ENCODE data around the gene ARHGAP6. TPM values are rescaled to one million over a fixed set of nuclear protein-coding genes. Genes with fewer than 3 reads are reported as not detected.

Gene ARHGAP6
- total and polyA plus RNA-seq, 9 of the 15 experiments (the other 6 are each of a cell fraction or from before 2014, with no cell fraction given), result 12.5 to 63.6 (median 41.8) TPM

DNA sequence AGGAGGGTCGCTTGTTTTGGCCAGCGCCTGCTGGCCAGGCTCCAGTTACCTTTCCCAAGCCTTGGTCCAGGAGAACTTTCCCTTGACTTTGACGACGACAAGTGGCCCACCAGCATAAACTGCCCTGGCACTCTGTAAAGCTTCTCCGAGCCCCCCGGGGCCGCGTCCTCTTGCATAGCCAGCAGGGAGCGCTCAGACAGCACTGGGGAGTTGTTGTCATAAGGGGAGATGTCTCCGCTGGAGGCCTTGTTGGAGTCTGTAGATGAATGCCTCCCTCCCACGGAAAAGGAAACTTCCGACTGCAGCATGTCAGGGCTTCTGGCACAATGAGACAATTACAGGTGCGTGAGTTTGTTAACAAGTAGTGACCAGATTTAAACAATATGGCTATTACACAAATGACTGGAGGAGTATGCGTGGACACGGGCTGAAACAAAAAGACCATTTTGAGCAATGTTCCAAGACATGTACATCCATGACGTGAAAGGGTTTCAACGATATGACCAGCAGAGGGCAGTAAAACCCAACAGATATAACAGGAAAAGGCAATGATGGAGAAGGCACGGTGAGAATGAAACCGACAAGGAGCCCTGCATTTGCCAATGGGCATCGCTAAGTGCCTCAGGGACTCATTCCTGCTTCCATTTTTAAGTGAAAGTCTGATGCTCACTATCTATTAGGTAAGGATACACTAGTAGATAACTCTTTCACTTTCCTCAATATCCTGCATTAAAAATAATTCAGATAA lies 521.6 kb downstream of the ARHGAP6 start (continued):
- no peak for TF ChIP-seq ELF2 (CRISPR knock-in tag; IDR thresholded peaks at IDR 0.05)

DNA sequence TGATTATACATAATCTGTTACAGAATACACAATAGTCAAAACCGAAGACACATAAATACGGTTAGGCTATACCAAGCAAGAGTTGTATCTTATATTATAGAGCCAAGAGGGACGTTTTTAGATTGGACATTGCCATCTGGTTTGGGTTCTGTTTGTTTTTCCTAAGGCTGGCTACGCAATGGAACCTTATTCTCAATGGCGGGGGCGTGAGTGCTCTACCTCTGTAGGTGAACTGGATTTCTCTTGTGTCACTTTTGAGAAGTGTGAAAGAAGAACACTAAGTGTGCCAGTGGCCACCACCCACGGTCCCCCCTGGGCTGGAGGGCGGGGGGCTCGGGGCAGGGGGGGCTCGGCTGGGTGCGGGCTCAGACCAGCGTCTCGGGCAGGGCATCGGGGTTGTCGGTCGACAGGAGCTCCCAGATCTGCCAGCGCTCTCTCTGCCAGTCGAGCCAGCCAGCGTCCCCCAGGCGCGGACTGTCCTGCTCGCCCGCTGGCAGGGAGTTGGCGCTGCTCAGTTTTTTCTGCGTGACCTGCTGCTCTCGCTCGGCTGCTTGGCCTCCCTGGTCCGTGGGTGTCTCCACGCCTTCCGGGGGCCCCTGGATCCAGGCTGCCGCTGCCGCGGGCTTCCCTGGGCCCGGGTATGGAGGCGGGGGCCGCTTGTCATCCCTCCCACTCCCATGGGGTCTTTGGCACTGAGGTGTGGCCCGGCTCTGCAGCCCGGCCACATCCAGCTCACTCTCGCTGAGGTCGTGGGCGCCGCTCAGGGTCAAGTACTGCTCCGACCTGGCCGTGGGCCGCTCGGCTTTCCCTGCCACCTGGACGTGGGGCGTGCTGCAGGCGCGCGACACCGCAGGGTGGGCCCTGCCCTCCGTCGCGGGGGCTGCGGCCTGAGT lies 527.0 kb downstream of the ARHGAP6 start:
- POLR2A ChIA-PET, result no interaction called here
- H3K4me1 ChIP-seq (replicated peaks in 1 of 2; ENCODE audit: control insufficient read depth in 2 of 2, insufficient read depth in 2 of 2, low read length in 2 of 2), result peaks cover 0 to 14% of the 10 kb centered on the region in 2 experiments; a peak in 2 of 5 replicates
- no peak overlapping the region for H2AFZ ChIP-seq (ENCODE audit: low read depth, low read length)
- intact Hi-C loops (cut with micrococcal nuclease) (loop anchor here (5.0 to 10.0 kb wide), 2 partner anchors 264 to 634 kb away; no protein-coding TSS in a partner anchor), in situ Hi-C loops (cut with MboI) (no loop called here)
- no peaks in the 10 kb centered on the region for H3K27me3 ChIP-seq (ENCODE audit: control insufficient read depth in 2 of 2, insufficient read depth in 2 of 2, low read length in 2 of 2)
- no peaks in the 10 kb centered on the region for H3K9me3 ChIP-seq (replicated peaks; ENCODE audit: control insufficient read depth, insufficient read depth, low read depth, low read length)
- WGBS (ENCODE audit: insufficient coverage, low coverage, missing lambda C conversion rate), result 81% methylated on average over 9 of the region's 56 CpGs
- no TSS peak for BruUV-seq (replicated peaks)
- CTCF ChIA-PET (ENCODE audit: low intra/inter-chr PET ratio), result interaction anchor here (2.2 kb wide), 1 partner anchor 949 kb away, joined by 18 read pairs; no protein-coding TSS in a partner anchor
- H4K20me1 ChIP-seq (replicated peaks; ENCODE audit: control insufficient read depth, insufficient read depth, low read length), result no peaks in the 10 kb centered on the region
- ATAC-seq, result no peak
- H3K4me2 ChIP-seq (ENCODE audit: insufficient read depth, low read length), result no peak overlapping the region
- peaks cover 36% of the 10 kb centered on the region for H3K36me3 ChIP-seq (ENCODE audit: control insufficient read depth, insufficient read depth, low read length)
- TF ChIP-seq ZNF324 (CRISPR knock-in tag; IDR thresholded peaks at IDR 0.05) (no peak), COPS2 (conservative IDR thresholded peaks at IDR 0.05) (no peak), MAFF (IDR thresholded peaks at IDR 0.05; ENCODE audit: low read length) (no peak), POLR2G (IDR thresholded peaks at IDR 0.05; ENCODE audit: low read depth, low read length) (peak; percentile 40; the same call in 1 of the 2 replicates), MTF1 (CRISPR knock-in tag; IDR thresholded peaks at IDR 0.05; ENCODE audit: borderline replicate concordance) (no peak)
- no peaks in the 10 kb centered on the region for H3K9me1 ChIP-seq (ENCODE audit: control insufficient read depth, insufficient read depth, low read length)
- no peak overlapping the region for H3K27ac ChIP-seq (ENCODE audit: extremely low read depth, low read depth, low read length)
- no peak for DNase-seq (ENCODE audit: extremely low read depth in 1 of 4, low spot score in 3 of 4)
- FAIRE-seq, result no peak
- no peak overlapping the region for H3K4me3 ChIP-seq
- no peaks in the 10 kb centered on the region for H3K79me2 ChIP-seq (ENCODE audit: control insufficient read depth, insufficient read depth, low read length)
- H3K9ac ChIP-seq (ENCODE audit: insufficient read depth in 1 of 2, low read depth in 2 of 2, low read length in 2 of 2), result no peak overlapping the region
